Upper lobe of left lung (tissue), 4 donors: ENCODE results near the gene COX6A2.
A peak's percentile ranks its signal among the peaks of the same experiment; 100 is the strongest.

Experiments
- EP300 ChIP-seq, 4 donors: sonication (generic); formaldehyde crosslinking; IDR thresholded peaks; one replicate each; pipeline ENCODE4 v1.5.1; 2017; ENCODE audit warnings: antibody characterized with exemption in 4 of 4, control low read depth in 2 of 4
- POLR2A ChIP-seq, 4 donors: fragments of 450-650 bp; IDR thresholded peaks; one replicate each; pipeline ENCODE4 v1.5.1; 2016 to 2017; ENCODE audit warnings: antibody characterized with exemption in 4 of 4, mild to moderate bottlenecking in 2 of 4
- POLR2AphosphoS5 ChIP-seq, 2 donors: sonication (generic); formaldehyde crosslinking; IDR thresholded peaks; one replicate each; pipeline ENCODE4 v1.5.1; 2017; ENCODE audit warnings: antibody characterized with exemption in 2 of 2
- TF ChIP-seq, protein P1 (sequence below), 6 experiments: fragments of 450-650 bp in 4 of 6; fragments of 200-600 bp in 2 of 6; sonication (generic) in 2 of 6; IDR thresholded peaks; one replicate each; pipeline ENCODE4 v1.5.1; 2016 to 2019; ENCODE audit warnings: antibody characterized with exemption in 6 of 6

DNA sequence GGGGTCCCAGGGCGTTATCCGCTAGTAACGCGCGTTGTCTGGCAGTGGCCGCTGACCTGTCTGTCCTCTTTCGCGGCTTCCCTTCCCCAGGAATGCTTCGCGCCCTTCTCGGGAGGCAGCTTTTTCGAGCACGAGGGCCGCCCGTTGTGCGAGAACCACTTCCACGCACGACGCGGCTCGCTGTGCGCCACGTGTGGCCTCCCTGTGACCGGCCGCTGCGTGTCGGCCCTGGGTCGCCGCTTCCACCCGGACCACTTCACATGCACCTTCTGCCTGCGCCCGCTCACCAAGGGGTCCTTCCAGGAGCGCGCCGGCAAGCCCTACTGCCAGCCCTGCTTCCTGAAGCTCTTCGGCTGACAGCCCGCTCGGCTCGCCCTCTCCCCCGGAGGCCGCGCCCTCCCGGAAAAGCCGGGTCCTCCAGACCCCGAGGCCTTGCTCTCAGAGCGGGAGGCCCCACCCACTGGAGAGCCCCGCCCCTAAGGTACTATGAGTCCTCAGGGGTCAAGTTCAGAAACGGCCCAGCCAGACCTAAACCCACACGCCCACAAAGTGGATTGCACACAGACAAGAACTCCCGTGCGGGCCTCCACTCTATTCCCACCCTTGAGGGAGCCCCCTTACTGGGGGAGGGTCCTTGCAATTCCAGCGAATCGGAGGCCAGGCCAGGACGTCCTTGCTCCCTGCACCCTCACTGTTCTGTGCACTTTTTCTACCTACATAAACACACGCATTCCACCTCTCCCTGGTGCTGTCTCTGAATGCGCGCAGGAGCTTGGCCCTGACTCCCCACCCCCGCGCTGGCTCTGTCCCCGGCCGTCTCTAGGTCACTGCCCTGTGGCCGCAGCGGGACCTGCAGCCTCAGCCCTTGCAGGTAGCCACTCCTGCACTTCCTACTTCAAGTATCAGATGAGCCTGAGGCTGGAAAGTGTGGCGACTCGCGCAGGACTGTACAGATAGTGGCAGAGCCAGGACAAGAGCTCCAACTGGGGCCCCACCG, 49.4 kb upstream of the COX6A2 start:
- TF ChIP-seq, protein P1, sequence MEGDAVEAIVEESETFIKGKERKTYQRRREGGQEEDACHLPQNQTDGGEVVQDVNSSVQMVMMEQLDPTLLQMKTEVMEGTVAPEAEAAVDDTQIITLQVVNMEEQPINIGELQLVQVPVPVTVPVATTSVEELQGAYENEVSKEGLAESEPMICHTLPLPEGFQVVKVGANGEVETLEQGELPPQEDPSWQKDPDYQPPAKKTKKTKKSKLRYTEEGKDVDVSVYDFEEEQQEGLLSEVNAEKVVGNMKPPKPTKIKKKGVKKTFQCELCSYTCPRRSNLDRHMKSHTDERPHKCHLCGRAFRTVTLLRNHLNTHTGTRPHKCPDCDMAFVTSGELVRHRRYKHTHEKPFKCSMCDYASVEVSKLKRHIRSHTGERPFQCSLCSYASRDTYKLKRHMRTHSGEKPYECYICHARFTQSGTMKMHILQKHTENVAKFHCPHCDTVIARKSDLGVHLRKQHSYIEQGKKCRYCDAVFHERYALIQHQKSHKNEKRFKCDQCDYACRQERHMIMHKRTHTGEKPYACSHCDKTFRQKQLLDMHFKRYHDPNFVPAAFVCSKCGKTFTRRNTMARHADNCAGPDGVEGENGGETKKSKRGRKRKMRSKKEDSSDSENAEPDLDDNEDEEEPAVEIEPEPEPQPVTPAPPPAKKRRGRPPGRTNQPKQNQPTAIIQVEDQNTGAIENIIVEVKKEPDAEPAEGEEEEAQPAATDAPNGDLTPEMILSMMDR (IDR thresholded peaks at IDR 0.05), result peak in 5 of 6 experiments; percentile 16 to 70 (median 39)
- TF ChIP-seq POLR2A (IDR thresholded peaks at IDR 0.05) (peak in 2 of 4 donors; percentile 42 to 59), POLR2AphosphoS5 (IDR thresholded peaks at IDR 0.05) (peak in 1 of 2 donors; percentile 8), EP300 (IDR thresholded peaks at IDR 0.05) (no peak)
